NB4 (cell line): ENCODE measurements around the gene RPL19.

Experiments used
- CTCF ChIP-seq: IDR thresholded peaks from one replicate; pipeline ENCODE4 v1.5.1; 2012; ENCODE audit warnings: low read depth, low read length
- MAX ChIP-seq: IDR thresholded peaks from 2 replicates; pipeline ENCODE4 v1.6.1; 2011; ENCODE audit warnings: low read depth, low read length
- MYC ChIP-seq: IDR thresholded peaks from 2 replicates; pipeline ENCODE4 v1.6.1; 2011; ENCODE audit warnings: low read depth, low read length
- POLR2A ChIP-seq: IDR thresholded peaks from 2 replicates; pipeline ENCODE4 v1.6.1; 2011; ENCODE audit warnings: mild to moderate bottlenecking; ENCODE audit not compliant: insufficient read length; ENCODE audit errors: extremely low read depth

GRCh38 chr17:39209317-39210092, 9.4 kb downstream of the RPL19 start:
- TF ChIP-seq CTCF, result no peak
- TF ChIP-seq MAX, result no peak
- TF ChIP-seq POLR2A, result no peak
- no peak for TF ChIP-seq MYC
